Astrocyte of the hippocampus (primary cell): Measurements from ENCODE around the gene GDA.
A peak's percentile ranks its signal among the peaks of the same experiment; 100 is the strongest.

Source experiments
- DNase-seq: peaks from one replicate; pipeline ENCODE4 v3.0.0; 2011; ENCODE audit warnings: low read depth, low spot score

The GDA gene

GRCh38 chr9:72150127-72150526, 887 bp downstream of the GDA start:
- no peak for DNase-seq

DNA sequence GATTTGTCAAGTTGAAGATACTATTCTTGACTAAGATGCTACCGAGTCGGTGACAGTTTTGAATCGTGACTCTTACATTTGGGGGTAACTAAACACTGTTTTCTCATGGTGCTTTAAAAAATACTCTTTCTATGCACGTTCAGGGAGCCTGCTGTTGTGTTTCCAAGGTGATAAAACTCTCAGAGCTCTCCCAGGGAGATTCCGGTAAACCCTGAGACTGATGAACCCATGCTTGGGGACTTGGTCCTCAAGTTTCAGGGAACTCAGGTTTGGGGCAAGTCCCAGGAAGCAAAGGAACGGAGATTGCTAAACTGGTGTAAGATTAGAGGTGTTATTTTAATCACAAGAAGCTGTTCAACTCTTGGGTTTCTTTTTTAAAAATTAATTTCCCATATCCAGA, 1.4 kb downstream of the GDA start:
- no peak for DNase-seq

GRCh38 chr9:72151104-72151503, 1.9 kb downstream of the GDA start:
- no peak for DNase-seq

DNA sequence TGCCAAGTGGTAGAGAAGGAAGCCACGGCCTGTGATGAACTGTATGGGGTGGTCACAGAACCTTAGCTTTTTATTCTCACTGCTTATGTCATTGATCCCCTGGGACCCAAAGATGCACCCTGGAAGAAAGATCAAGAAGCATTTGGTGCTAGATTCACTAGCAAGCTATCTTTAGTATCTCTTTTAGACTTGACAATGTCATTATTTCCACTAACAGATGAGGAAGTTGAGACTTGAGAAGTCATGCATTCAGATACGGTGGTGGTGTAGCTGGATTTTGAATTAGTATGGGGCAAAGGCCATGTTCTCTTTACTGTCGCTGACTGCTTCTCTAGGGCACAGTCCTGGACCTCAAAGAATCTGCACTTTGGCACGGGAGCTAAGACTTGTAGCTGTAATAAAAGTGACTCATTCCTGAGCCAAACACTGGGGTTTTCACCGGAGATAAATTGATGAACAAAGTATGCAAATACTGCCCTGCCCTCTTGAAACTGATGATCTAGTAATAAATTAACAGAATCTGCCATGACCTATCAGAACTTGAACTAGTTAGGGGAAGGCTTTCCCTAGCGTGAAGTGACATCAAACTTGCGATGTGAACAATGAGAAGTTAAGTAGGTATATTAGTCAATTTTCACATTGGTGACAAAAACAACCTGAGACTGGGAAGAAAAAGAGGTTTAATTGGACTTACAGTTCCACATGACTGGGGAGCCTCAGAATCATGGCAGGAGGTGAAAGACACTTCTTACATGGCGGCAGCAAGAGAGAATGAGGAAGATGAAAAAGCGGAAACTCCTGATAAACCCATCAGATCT, 5.4 kb downstream of the GDA start:
- peak; percentile 7 for DNase-seq

GRCh38 chr9:72155301-72155700, 6.1 kb downstream of the GDA start:
- no peak for DNase-seq

- no peak for DNase-seq
Measured at GRCh38 chr9:72156586-72156985, 7.3 kb downstream of the GDA start.

DNA sequence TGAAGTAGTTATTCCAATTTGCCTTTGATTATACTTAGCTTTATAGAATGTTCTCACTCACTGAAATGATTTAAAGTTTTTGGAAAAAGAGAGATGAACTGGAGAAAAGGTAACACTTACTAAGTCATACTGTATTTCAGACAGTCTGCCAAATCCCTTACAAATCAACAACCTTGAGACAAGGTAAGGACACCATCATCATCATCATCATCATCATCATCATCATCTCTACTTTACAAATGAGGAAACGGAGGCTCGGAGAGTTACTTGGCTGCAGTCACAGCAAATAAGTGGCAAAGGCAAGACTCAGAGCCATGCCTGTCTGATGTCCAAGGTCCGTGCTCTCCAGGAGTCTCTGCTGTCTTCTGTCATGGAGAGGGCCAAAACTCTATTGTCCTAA, 9.4 kb downstream of the GDA start:
- DNase-seq: no peak

DNA sequence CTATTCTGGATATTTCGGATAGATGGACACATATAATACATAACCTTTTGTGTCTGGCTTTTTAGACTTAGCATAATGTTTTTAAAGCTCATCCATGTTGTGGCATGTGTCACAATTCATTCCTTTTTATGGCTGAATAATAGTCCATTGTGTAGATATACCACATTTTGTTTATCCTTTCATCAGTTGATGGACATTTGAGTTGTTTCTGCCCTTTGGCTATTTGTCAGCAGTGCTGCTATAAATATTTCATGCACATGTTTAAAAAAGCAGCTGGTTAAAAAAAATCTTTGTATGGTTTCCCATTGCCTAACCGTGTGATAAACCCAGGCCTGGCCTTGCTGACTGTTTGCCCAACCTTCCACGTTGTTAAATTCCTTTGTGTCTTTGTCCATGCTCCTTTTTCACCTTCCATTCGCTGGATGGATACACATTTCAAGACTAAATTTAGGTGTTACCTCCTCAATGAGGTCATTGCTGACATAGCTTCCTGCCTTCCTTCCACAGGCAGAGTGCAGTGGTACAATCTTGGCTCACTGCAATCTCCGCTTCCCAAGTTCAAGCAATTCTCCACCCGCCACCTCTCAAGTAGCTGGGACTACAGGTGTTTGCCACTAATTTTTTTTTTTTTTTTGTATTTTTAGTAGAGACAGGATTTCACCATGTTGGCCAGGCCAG, 11.3 kb downstream of the GDA start:
- DNase-seq: no peak

- DNase-seq: no peak
Measured at GRCh38 chr9:72165326-72165725, 16.1 kb downstream of the GDA start.

DNA sequence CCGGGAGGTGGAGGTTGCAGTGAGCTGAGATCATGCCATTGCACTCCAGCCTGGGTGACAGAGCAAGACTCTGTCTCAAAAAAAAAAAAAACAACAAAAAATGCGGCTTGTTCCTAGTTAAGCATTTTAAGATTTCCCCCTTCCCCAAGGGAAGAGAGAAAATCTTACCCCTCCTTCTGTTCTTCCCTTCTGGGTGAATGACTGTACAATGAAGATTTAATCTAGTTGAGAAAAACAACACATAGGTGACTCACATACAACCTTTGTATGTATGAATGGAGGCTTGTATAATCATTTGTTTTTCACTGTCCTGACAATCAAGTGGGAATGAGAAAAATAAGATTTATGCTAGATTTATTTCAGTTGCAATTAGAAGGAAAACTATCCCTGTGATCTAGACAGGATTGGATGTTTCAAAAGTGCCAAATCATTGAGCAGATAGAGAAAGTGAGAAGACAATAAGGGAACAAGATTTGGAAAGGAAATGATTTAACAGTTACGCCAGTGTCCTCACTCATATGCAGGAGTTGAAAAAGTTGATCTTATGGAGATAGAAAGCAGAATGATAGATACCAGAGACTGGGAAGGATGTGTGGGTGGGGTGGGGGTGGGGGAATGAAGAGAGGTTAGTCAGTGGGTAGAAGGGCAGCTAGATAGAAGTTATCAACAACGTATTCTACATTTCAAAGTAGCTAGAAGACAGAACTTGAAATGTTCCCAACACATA, 16.7 kb downstream of the GDA start:
- DNase-seq: no peak

DNA sequence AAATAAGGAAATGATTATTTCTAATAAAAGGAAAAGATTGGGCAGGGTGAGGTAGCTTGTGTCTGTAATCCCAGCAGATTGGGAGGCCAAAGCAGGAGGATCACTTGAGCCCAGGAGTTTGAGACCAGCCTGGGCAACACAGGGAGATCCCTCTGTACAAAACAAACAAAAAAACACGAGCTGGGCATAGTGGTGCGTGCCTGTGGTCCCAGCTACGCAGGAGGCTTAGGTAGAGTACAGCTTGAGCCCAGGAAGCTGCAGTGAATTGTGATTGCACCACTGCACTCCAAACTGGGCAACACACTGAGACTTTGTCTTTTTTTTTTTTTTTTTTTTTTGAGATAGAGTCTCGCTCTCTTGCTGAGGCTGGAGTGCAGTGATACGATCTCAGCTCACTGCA, 18.8 kb downstream of the GDA start:
- no peak for DNase-seq

DNA sequence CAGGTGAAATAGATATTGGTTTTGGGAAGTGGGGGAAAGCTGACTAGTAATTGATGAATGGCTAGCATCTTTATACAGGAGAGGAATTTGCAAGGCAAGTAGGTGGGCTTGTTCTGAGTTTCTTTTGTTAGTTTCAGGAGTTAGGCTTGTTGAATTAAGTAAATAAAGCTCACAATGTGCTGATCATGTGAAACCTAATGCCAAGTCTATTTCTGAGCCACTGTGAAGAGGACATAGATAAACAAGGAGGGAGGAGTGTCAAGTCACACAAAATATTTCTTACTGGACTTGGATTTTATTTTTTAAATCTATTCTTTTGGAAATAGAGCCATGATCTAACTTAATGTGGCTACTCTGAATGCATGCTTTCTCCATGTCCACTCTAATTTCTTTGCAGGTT, 19.9 kb downstream of the GDA start:
- no peak for DNase-seq

GRCh38 chr9:72173080-72173479, 23.8 kb downstream of the GDA start:
- DNase-seq: no peak

GRCh38 chr9:72185561-72185960, 36.3 kb downstream of the GDA start:
- DNase-seq: no peak

- DNase-seq: no peak
Measured at GRCh38 chr9:72187121-72187695, 38.0 kb downstream of the GDA start.

GRCh38 chr9:72188232-72188631, 39.0 kb downstream of the GDA start:
- DNase-seq: no peak

DNA sequence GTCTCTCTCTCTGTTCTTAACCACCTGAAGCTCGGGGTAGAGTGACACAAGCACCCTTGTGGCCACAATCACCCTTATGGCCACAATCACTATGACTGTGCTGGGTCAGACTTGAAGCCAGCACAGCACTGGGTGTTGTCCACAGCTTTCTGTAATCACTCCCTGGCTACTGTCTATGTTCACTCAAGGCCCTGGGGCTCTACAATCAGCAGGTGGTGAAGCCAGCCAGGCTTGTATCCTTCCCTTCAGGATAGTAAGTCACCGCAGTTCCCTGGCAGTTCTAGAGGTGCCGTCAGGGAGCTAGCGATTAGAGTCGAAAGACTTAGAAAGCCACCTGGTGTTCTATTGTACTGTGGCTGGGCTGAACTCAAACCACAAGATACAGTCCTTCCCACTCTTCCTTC, 44.2 kb downstream of the GDA start:
- no peak for DNase-seq

DNA sequence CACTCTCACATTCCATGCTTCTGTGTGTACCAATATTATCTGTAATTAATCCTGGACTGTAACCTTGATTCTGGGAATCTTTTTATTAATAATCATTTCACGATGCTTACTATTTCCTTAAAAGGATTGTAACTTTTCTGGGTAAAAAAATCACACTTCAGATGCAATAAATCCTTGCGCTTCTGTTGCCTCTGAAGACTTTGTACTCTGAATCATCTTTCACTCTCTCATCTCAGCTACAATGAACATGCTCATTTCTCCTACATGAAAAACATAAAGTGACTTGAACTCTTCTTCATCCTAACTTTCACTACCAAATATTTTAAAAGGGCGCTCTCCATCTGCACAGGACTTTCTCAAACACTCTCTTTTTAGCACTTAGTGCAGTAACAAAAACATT, 50.0 kb downstream of the GDA start:
- DNase-seq: no peak

- no peak for DNase-seq
Measured at GRCh38 chr9:72200452-72200851, 51.2 kb downstream of the GDA start.

- DNase-seq: no peak
Measured at GRCh38 chr9:72202009-72202408, 52.8 kb downstream of the GDA start.

- DNase-seq: peak; percentile 36
Measured at GRCh38 chr9:72203205-72203803, 54.1 kb downstream of the GDA start.

DNA sequence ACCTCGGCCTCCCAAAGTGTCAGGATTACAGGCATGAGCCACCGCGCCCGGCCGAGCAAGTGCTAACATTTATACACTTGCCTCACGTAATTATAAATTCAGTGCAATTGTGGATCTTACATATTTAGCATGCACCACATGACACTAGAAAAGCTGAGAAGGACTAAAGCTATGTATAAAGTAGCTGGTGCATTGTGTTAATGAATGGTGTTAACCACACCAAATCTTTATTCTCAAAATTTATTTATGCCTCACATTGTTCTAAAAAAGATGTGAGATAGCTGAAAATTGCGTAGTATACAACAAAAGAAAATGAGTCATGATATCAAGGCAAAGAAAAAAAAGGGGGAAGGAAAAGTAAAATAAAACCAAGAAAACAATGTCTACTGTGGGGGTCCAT, 54.8 kb downstream of the GDA start:
- no peak for DNase-seq
